K562 (cell line): ENCODE measurements around the gene ZRANB1. TPM values are rescaled to one million over a fixed set of nuclear protein-coding genes. Genes with fewer than 3 reads are reported as not detected.

Source experiments
- ATAC-seq: fragments of 200-7000 bp; cut with Tn5 transposase; 3 replicates; pipeline ENCODE4 v1.9.1; 2020; ENCODE audit warnings: moderate library complexity
- BruUV-seq: library from RNA; stranded (reverse); fragments of 400-500 nt; replicated peaks from 2 replicates; lab custom pipeline; 2021; lab: Mats Ljungman, UMichigan
- CTCF ChIA-PET: fragments of 300-600 bp; formaldehyde crosslinking; extraction: SDS; loops from one replicate; lab custom pipeline; 2021; ENCODE audit warnings: low intra/inter-chr PET ratio; lab: Yijun Ruan, JAX
- POLR2A ChIA-PET: fragments of 300-600, 350-650 bp; sonication (Branson Sonifier 250); formaldehyde crosslinking; extraction: SDS; loops from one replicate; lab custom pipeline; 2021; ENCODE audit warnings: antibody characterized with exemption, inconsistent platforms; lab: Yijun Ruan, JAX
- DNase-seq, 4 experiments: peaks; one replicate each; pipeline versions ENCODE4 v3.0.0 to v3.0.0-alpha.2; 2011 to 2018; ENCODE audit warnings: low spot score in 3 of 4, mixed read lengths in 3 of 4; ENCODE audit errors: extremely low read depth in 1 of 4
- FAIRE-seq: peaks from 2 replicates; lab custom pipeline; 2011; peaks lifted over from hg19 to GRCh38; lab: Jason Lieb, UNC
- H2AFZ ChIP-seq: 2 replicates; pipeline ENCODE4 v1.6.0; 2011; ENCODE audit warnings: low read depth, low read length, control low read depth, inconsistent platforms
- H3K27ac ChIP-seq: fragments of 200-600 bp; 3 replicates; pipeline ENCODE4 v1.8.0; 2011; ENCODE audit warnings: low read depth, mild to moderate bottlenecking, control low read depth, inconsistent platforms, low read length, moderate library complexity, mixed read lengths; ENCODE audit errors: extremely low read depth
- H3K27me3 ChIP-seq, 2 experiments: fragments of 300-600 bp in 1 of 2; 2 replicates in 1 of 2; 3 replicates in 1 of 2; pipeline versions ENCODE4 v1.6.0 to v1.8.0; 2011; ENCODE audit warnings: inconsistent platforms in 2 of 2, low read length in 2 of 2, mild to moderate bottlenecking in 1 of 2, mixed read lengths in 1 of 2, moderate library complexity in 1 of 2; ENCODE audit not compliant: control insufficient read depth in 2 of 2, insufficient read depth in 2 of 2
- H3K36me3 ChIP-seq: fragments of 300-600 bp; 3 replicates; pipeline ENCODE4 v1.8.0; 2011; ENCODE audit warnings: mild to moderate bottlenecking, low read length, inconsistent platforms; ENCODE audit not compliant: control insufficient read depth, insufficient read depth
- H3K4me1 ChIP-seq, 2 experiments: fragments of 200-600 bp in 1 of 2; replicated peaks in 1 of 2; 2 replicates in 1 of 2; 3 replicates in 1 of 2; pipeline versions ENCODE4 v1.5.1 to v1.8.0; 2011; ENCODE audit warnings: inconsistent platforms in 2 of 2, low read length in 2 of 2, mild to moderate bottlenecking in 1 of 2, mixed read lengths in 1 of 2, moderate library complexity in 1 of 2; ENCODE audit not compliant: control insufficient read depth in 2 of 2, insufficient read depth in 2 of 2
- H3K4me2 ChIP-seq: 2 replicates; pipeline ENCODE4 v1.6.1; 2011; ENCODE audit warnings: low read length, control low read depth, inconsistent platforms, mixed read lengths; ENCODE audit not compliant: insufficient read depth
- H3K4me3 ChIP-seq: fragments of 200-600 bp; sonication (generic), shearing (Covaris generic); 2 replicates; pipeline ENCODE4 v1.5.1; 2016; ENCODE audit warnings: control low read depth, inconsistent platforms
- H3K79me2 ChIP-seq: fragments of 200-600 bp; 3 replicates; pipeline ENCODE4 v1.8.0; 2011; ENCODE audit warnings: low read length, inconsistent platforms; ENCODE audit not compliant: control insufficient read depth, insufficient read depth
- H3K9ac ChIP-seq, 2 experiments: 2 replicates each; pipeline versions ENCODE4 v1.6.0 to v1.6.1; 2011; ENCODE audit warnings: low read depth in 2 of 2, low read length in 2 of 2, control low read depth in 1 of 2, inconsistent platforms in 1 of 2, mild to moderate bottlenecking in 1 of 2, mixed read lengths in 1 of 2; ENCODE audit not compliant: insufficient read depth in 1 of 2
- H3K9me1 ChIP-seq: one replicate; pipeline ENCODE4 v1.6.0; 2011; ENCODE audit warnings: inconsistent platforms, mild to moderate bottlenecking, low read length, moderate library complexity; ENCODE audit not compliant: control insufficient read depth, insufficient read depth
- H3K9me3 ChIP-seq: replicated peaks from 2 replicates; pipeline ENCODE4 v1.5.1; 2011; ENCODE audit warnings: low read depth, low read length, inconsistent platforms; ENCODE audit not compliant: control insufficient read depth, insufficient read depth
- H4K20me1 ChIP-seq: replicated peaks from 2 replicates; pipeline ENCODE4 v1.6.1; 2011; ENCODE audit warnings: low read length, inconsistent platforms, mixed read lengths; ENCODE audit not compliant: control insufficient read depth, insufficient read depth
- FOXP1 ChIP-seq: sonication (generic); formaldehyde crosslinking; IDR thresholded peaks from 2 replicates; pipeline ENCODE4 v1.8.0; 2022; ENCODE audit warnings: mild to moderate bottlenecking, missing genetic modification reagents
- NELFE ChIP-seq: IDR thresholded peaks from 2 replicates; pipeline ENCODE4 v1.6.1; 2011; ENCODE audit warnings: mild to moderate bottlenecking; ENCODE audit not compliant: insufficient read depth, insufficient read length
- PHB2 ChIP-seq: fragments of 450-650 bp; IDR thresholded peaks from 2 replicates; pipeline ENCODE4 v1.6.1; 2017; ENCODE audit warnings: low read depth
- POLR2B ChIP-seq: fragments of 450-650 bp; IDR thresholded peaks from 2 replicates; pipeline ENCODE4 v1.6.1; 2018; ENCODE audit warnings: low read depth; ENCODE audit not compliant: partially characterized antibody
- RB1 ChIP-seq: fragments of 450-650 bp; IDR thresholded peaks from 2 replicates; pipeline ENCODE4 v1.6.1; 2017; ENCODE audit warnings: low read depth, mild to moderate bottlenecking
- SMC3 ChIP-seq: conservative IDR thresholded peaks from 2 replicates; pipeline ENCODE4 v1.6.1; 2011; ENCODE audit warnings: low read depth, low read length, improper control_type of control experiment; ENCODE audit not compliant: insufficient read depth
- TRIM24 ChIP-seq, 2 experiments: fragments of 450-650 bp; IDR thresholded peaks; 2 replicates each; pipeline ENCODE4 v1.6.1; 2016
- ZKSCAN1 ChIP-seq: fragments of 150-350 bp; IDR thresholded peaks from 2 replicates; pipeline ENCODE4 v1.6.1; 2016; ENCODE audit warnings: low read depth, low read length
- WGBS: fragments of 100-300 bp; shearing (Covaris generic); methylation state at CpG from one replicate; pipeline ENCODE4 v1.1.6; 2016; ENCODE audit warnings: low coverage, mixed read lengths; ENCODE audit not compliant: insufficient coverage; ENCODE audit errors: missing lambda C conversion rate; 5-methylcytosine and 5-hydroxymethylcytosine counted together
- in situ Hi-C: fragments of 300-500 bp; cut with MboI; formaldehyde crosslinking; loops from 4 replicates; pipeline ENCODE4 v1.15.0; 2018; ENCODE audit warnings: inconsistent platforms, mixed read lengths
- intact Hi-C: fragments of 100-400 bp; cut with micrococcal nuclease; formaldehyde crosslinking; loops from 2 replicates; pipeline ENCODE4 v1.14.2; 2022
- polyA plus RNA-seq, 8 experiments: library from polyadenylated mRNA; depleted of rRNA in 4 of 8; stranded (reverse) in 5 of 8; unstranded in 3 of 8; fragments of >200 nt; fragmentation: Nextera tagmentation in 2 of 8; fragmentation: Illumina TruSeq in 1 of 8; extraction: Ambion mirVana in 2 of 8; extraction: Trizol in 1 of 8; gene quantifications; 2 replicates each; pipeline versions ENCODE4 v1.2.1 to v1.2.3, GENCODE V29; 2011 to 2014; ENCODE audit warnings: inconsistent platforms in 1 of 8, missing spikeins in 1 of 8
- total RNA-seq, 7 experiments: library from RNA; depleted of rRNA in 6 of 7; stranded (reverse); fragments of >200 nt in 6 of 7; fragmentation: Illumina TruSeq in 2 of 7; extraction: Trizol in 2 of 7; gene quantifications; 2 replicates each; pipeline versions ENCODE4 v1.2.1 to v1.2.3, GENCODE V29; 2011 to 2021; ENCODE audit warnings: low replicate concordance in 1 of 7
- TF ChIP-seq, protein P1 (sequence below): sonication (generic); formaldehyde crosslinking; IDR thresholded peaks from 2 replicates; pipeline ENCODE4 v1.9.0; 2022; ENCODE audit warnings: mild to moderate bottlenecking, missing genetic modification reagents
- TF ChIP-seq, protein P2 (sequence below), 3 experiments: fragments of 200-800 bp in 1 of 3; sonication (Bioruptor generic) in 1 of 3; sonication (generic) in 1 of 3; formaldehyde crosslinking in 1 of 3; IDR thresholded peaks; 2 replicates each; pipeline versions ENCODE4 v1.6.1 to v1.8.0; 2016 to 2022; ENCODE audit warnings: mild to moderate bottlenecking in 2 of 3, missing compliant biosample characterization in 2 of 3, missing genetic modification characterization in 2 of 3, missing genetic modification reagents in 1 of 3
- TF ChIP-seq, protein P3 (sequence below): fragments of 250-450 bp; sonication (Bioruptor Pico); IDR thresholded peaks from 2 replicates; pipeline ENCODE4 v1.8.0; 2022; ENCODE audit warnings: inconsistent platforms
- TF ChIP-seq, protein P4 (sequence below): fragments of 450-650 bp; formaldehyde crosslinking; IDR thresholded peaks from 2 replicates; pipeline ENCODE4 v1.4.0; 2020; ENCODE audit warnings: mild to moderate bottlenecking, moderate library complexity

ZRANB1 gene
- total and polyA plus RNA-seq, 9 of the 15 experiments (the other 6 are each of a cell fraction or from before 2014, with no cell fraction given) = 0.07 to 1.1 (median 0.64) TPM

DNA sequence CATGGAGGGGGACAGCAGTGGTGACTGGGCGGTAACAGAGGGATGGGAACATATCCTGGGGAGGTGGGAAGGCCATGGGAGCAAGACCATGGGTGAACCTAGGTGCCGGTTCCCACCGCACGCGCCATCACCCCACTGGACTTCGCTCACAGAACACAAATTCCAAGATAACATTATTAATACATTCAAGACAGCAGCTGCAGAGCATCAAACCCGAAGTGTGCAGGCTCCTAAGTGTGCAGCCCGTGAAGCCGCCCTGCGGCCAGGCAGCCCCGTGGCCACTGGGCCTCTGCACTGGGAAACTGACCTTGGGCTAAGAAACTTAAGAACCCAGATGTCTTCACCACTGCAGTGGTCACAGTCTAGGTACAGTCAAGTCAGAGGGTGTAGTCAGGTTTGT lies 42.8 kb upstream of the ZRANB1 start:
- intact Hi-C loops = no loop called here
- Histone ChIP-seq H3K4me1 (no peaks in the 10 kb centered on the region), H3K27me3 (no peaks in the 10 kb centered on the region), H3K27ac (no peak overlapping the region), H3K9ac (peak overlapping the region in 1 of 2 experiments; percentile 9; a peak in 1 of 4 replicates), H2AFZ (no peak overlapping the region), H3K36me3 (no peaks in the 10 kb centered on the region), H4K20me1 (no peaks in the 10 kb centered on the region), H3K4me2 (no peak overlapping the region), H3K9me1 (no peaks in the 10 kb centered on the region), H3K4me3 (no peak overlapping the region), H3K79me2 (no peaks in the 10 kb centered on the region), H3K9me3 (no peaks in the 10 kb centered on the region)
- 89% methylated on average over 7 of the region's 11 CpGs for WGBS
- DNase-seq (no peak), ATAC-seq (no peak), FAIRE-seq (no peak)
- CTCF ChIA-PET = no interaction called here
- no peak for TF ChIP-seq TRIM24 (IDR thresholded peaks at IDR 0.05)
- POLR2A ChIA-PET = interaction anchor here (1.5 kb wide), 2 partner anchors 9 to 17 kb away, joined by 3 read pairs; no protein-coding TSS in a partner anchor
- no TSS peak for BruUV-seq
- in situ Hi-C loops = no loop called here

DNA sequence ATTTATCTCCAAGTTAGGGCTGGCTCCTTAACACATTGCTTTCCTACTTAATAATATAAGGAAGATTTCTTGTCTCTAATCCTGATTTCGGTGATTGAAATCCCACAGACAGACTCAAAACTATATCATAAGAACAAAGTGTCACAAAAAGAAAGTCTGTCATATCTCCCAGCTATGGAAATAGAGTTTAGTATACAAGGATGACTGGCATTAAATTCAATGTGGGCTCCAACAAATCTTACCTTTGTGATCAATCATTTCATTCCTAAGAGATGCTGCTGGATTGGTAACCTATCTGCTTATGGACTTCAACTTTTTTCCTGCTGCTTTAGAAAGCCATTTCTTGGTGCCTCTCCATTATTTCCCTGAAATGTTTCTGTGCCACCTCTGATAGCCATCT lies 39.5 kb upstream of the ZRANB1 start:
- CTCF ChIA-PET = no interaction called here
- H3K4me2 ChIP-seq = no peak overlapping the region
- POLR2A ChIA-PET = no interaction called here
- TF ChIP-seq, protein P1, sequence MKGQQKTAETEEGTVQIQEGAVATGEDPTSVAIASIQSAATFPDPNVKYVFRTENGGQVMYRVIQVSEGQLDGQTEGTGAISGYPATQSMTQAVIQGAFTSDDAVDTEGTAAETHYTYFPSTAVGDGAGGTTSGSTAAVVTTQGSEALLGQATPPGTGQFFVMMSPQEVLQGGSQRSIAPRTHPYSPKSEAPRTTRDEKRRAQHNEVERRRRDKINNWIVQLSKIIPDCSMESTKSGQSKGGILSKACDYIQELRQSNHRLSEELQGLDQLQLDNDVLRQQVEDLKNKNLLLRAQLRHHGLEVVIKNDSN (CRISPR knock-in tag) = no peak
- TF ChIP-seq SMC3 (no peak), RB1 (no peak), NELFE (no peak), POLR2B (no peak), FOXP1 (CRISPR knock-in tag) (no peak), PHB2 (no peak), ZKSCAN1 (no peak)
- TF ChIP-seq, protein P2, sequence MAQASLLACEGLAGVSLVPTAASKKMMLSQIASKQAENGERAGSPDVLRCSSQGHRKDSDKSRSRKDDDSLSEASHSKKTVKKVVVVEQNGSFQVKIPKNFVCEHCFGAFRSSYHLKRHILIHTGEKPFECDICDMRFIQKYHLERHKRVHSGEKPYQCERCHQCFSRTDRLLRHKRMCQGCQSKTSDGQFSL (CRISPR knock-in tag; IDR thresholded peaks at IDR 0.05) = no peak
- TF ChIP-seq, protein P2 (tag; IDR thresholded peaks at IDR 0.05) = no peak
- TF ChIP-seq, protein P3, sequence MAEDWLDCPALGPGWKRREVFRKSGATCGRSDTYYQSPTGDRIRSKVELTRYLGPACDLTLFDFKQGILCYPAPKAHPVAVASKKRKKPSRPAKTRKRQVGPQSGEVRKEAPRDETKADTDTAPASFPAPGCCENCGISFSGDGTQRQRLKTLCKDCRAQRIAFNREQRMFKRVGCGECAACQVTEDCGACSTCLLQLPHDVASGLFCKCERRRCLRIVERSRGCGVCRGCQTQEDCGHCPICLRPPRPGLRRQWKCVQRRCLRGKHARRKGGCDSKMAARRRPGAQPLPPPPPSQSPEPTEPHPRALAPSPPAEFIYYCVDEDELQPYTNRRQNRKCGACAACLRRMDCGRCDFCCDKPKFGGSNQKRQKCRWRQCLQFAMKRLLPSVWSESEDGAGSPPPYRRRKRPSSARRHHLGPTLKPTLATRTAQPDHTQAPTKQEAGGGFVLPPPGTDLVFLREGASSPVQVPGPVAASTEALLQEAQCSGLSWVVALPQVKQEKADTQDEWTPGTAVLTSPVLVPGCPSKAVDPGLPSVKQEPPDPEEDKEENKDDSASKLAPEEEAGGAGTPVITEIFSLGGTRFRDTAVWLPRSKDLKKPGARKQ (CRISPR knock-in tag) = no peak
- TF ChIP-seq, protein P4, sequence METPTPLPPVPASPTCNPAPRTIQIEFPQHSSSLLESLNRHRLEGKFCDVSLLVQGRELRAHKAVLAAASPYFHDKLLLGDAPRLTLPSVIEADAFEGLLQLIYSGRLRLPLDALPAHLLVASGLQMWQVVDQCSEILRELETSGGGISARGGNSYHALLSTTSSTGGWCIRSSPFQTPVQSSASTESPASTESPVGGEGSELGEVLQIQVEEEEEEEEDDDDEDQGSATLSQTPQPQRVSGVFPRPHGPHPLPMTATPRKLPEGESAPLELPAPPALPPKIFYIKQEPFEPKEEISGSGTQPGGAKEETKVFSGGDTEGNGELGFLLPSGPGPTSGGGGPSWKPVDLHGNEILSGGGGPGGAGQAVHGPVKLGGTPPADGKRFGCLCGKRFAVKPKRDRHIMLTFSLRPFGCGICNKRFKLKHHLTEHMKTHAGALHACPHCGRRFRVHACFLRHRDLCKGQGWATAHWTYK (CRISPR knock-in tag) = no peak

More for the DNA sequence above, 39.5 kb upstream of the ZRANB1 start:
- intact Hi-C loops = no loop called here
- 69% methylated on average over 1 of the region's 1 CpG for WGBS
- in situ Hi-C loops = no loop called here
- H3K27me3 ChIP-seq = no peaks in the 10 kb centered on the region
- H3K9me1 ChIP-seq = no peaks in the 10 kb centered on the region
- no peaks in the 10 kb centered on the region for H3K36me3 ChIP-seq
- no TSS peak for BruUV-seq
- no peak overlapping the region for H3K27ac ChIP-seq
- DNase-seq = no peak
- no peak for FAIRE-seq
- ATAC-seq = no peak
- no peaks in the 10 kb centered on the region for H3K4me1 ChIP-seq
- H3K9ac ChIP-seq = no peak overlapping the region
- no peaks in the 10 kb centered on the region for H4K20me1 ChIP-seq
- no peak overlapping the region for H3K4me3 ChIP-seq
- no peak overlapping the region for H2AFZ ChIP-seq
- H3K79me2 ChIP-seq = no peaks in the 10 kb centered on the region
- H3K9me3 ChIP-seq = no peaks in the 10 kb centered on the region
